B cell (primary cell): ENCODE data around the gene TBX21. TPM values are rescaled to one million over a fixed set of nuclear protein-coding genes. Genes with fewer than 3 reads are reported as not detected.

Experiments used
- ATAC-seq: fragments of 200-7000 bp; cut with Tn5 transposase; one replicate; pipeline ENCODE4 v1.10.0; 2021; ENCODE audit warnings: low read depth, mild to moderate bottlenecking, moderate number of reproducible peaks, moderate library complexity
- CTCF ChIA-PET: fragments of 350-600 bp; sonication (Branson Sonifier 250); formaldehyde crosslinking; loops from one replicate; lab custom pipeline; 2021; ENCODE audit warnings: antibody characterized with exemption, inconsistent platforms; lab: Charles Lee
- POLR2A ChIA-PET: fragments of 350-600 bp; sonication (Branson Sonifier 250); formaldehyde crosslinking; loops from one replicate; lab custom pipeline; 2021; ENCODE audit warnings: antibody characterized with exemption; lab: Charles Lee
- DNase-seq: peaks from one replicate; pipeline ENCODE4 v3.0.0; 2013
- H2AFZ ChIP-seq: 2 replicates; pipeline ENCODE4 v1.6.1; 2012; ENCODE audit warnings: mild to moderate bottlenecking, low read depth, low read length; ENCODE audit not compliant: insufficient read depth, poor library complexity, severe bottlenecking
- H3K27ac ChIP-seq, 2 donors: 1 replicate in 1 of 2; 2 replicates in 1 of 2; pipeline ENCODE4 v1.5.1; 2012 to 2013; ENCODE audit warnings: low read length in 2 of 2, mild to moderate bottlenecking in 2 of 2, moderate library complexity in 1 of 2
- H3K27me3 ChIP-seq, 4 experiments: fragments of 200-600 bp in 1 of 4; sonication (generic) in 1 of 4; replicated peaks in 1 of 4; 1 replicate in 2 of 4; 2 replicates in 2 of 4; pipeline versions ENCODE4 v1.6.1 to v1.7.0; 2013 to 2016; ENCODE audit warnings: low read length in 3 of 4, mild to moderate bottlenecking in 2 of 4, mixed read lengths in 1 of 4, moderate library complexity in 1 of 4; ENCODE audit not compliant: insufficient read depth in 4 of 4, control insufficient read depth in 3 of 4; ENCODE audit errors: control extremely low read depth in 1 of 4
- H3K36me3 ChIP-seq, 2 experiments: replicated peaks in 1 of 2; 1 replicate in 1 of 2; 2 replicates in 1 of 2; pipeline versions ENCODE4 v1.6.1 to v1.7.1; 2013; ENCODE audit warnings: low read length in 1 of 2; ENCODE audit not compliant: insufficient read depth in 2 of 2, control insufficient read depth in 1 of 2; ENCODE audit errors: control extremely low read depth in 1 of 2, extremely low read depth in 1 of 2
- H3K4me1 ChIP-seq, 2 donors: fragments of 200-600 bp in 1 of 2; sonication (generic) in 1 of 2; 1 replicate in 1 of 2; 2 replicates in 1 of 2; pipeline versions ENCODE4 v1.5.1 to v1.6.1; 2013 to 2017; ENCODE audit warnings: low read length in 2 of 2; ENCODE audit not compliant: control insufficient read depth in 2 of 2, insufficient read depth in 2 of 2
- H3K4me2 ChIP-seq: replicated peaks from 2 replicates; pipeline ENCODE3; 2012; ENCODE audit warnings: mild to moderate bottlenecking, low read depth, low read length; ENCODE audit not compliant: poor library complexity, severe bottlenecking
- H3K4me3 ChIP-seq, 5 experiments: fragments of 200-600 bp in 1 of 5; sonication (generic) in 1 of 5; 1 replicate in 3 of 5; 2 replicates in 2 of 5; pipeline versions ENCODE4 v1.5.1 to v1.7.0; 2011 to 2016; ENCODE audit warnings: low read length in 4 of 5, mild to moderate bottlenecking in 4 of 5, low read depth in 2 of 5, control low read depth in 1 of 5, moderate library complexity in 1 of 5; ENCODE audit not compliant: insufficient read depth in 1 of 5; ENCODE audit errors: control extremely low read depth in 1 of 5, extremely low read depth in 1 of 5
- H3K79me2 ChIP-seq: fragments of 200-600 bp; sonication (generic); one replicate; pipeline ENCODE4 v1.6.0; 2016; ENCODE audit warnings: low read length; ENCODE audit not compliant: control insufficient read depth, insufficient read depth
- H3K9ac ChIP-seq: fragments of 200-600 bp; sonication (generic); 2 replicates; pipeline ENCODE4 v1.6.1; 2017; ENCODE audit warnings: mild to moderate bottlenecking, low read length, moderate library complexity
- H3K9me3 ChIP-seq, 3 donors: one replicate each; pipeline versions ENCODE4 v1.6.1 to v1.7.1; 2013; ENCODE audit warnings: low read length in 2 of 3; ENCODE audit not compliant: control insufficient read depth in 2 of 3, insufficient read depth in 1 of 3; ENCODE audit errors: control extremely low read depth in 1 of 3
- H4K20me1 ChIP-seq: 2 replicates; pipeline ENCODE4 v1.6.0; 2012; ENCODE audit warnings: mild to moderate bottlenecking, low read length; ENCODE audit not compliant: insufficient read depth, control insufficient read depth, poor library complexity, severe bottlenecking
- H3K27ac Mint-ChIP-seq: one replicate; pipeline ENCODE4 v1.8.0; 2021; ENCODE audit warnings: mixed read lengths
- H3K27me3 Mint-ChIP-seq: one replicate; pipeline ENCODE4 v1.8.0; 2021; ENCODE audit warnings: mixed read lengths
- H3K4me1 Mint-ChIP-seq: one replicate; pipeline ENCODE4 v1.8.0; 2021; ENCODE audit warnings: mixed read lengths
- H3K4me3 Mint-ChIP-seq: one replicate; pipeline ENCODE4 v1.8.0; 2021; ENCODE audit warnings: mixed read lengths
- H3K9me3 Mint-ChIP-seq: one replicate; pipeline ENCODE4 v1.8.0; 2022; ENCODE audit warnings: mixed read lengths; ENCODE audit not compliant: insufficient read depth
- CTCF ChIP-seq: fragments of 200-600 bp; IDR thresholded peaks from one replicate; pipeline ENCODE4 v1.8.0; 2022; ENCODE audit warnings: antibody characterized with exemption, mild to moderate bottlenecking
- EZH2 ChIP-seq: IDR thresholded peaks from 2 replicates; pipeline ENCODE4 v1.6.1; 2012; ENCODE audit warnings: borderline replicate concordance, low read depth, mild to moderate bottlenecking, moderate library complexity, low read length; ENCODE audit not compliant: insufficient read depth, poor library complexity, severe bottlenecking
- WGBS: methylation state at CpG from one replicate; pipeline ENCODE4 v1.1.5; 2013; ENCODE audit warnings: missing lambda C conversion rate; ENCODE audit not compliant: insufficient coverage; 5-methylcytosine and 5-hydroxymethylcytosine counted together
- intact Hi-C: fragments of 100-400 bp; cut with micrococcal nuclease; formaldehyde crosslinking; loops from one replicate; pipeline ENCODE4 v1.10.0; 2022
- polyA plus RNA-seq: library from polyadenylated mRNA; depleted of rRNA; stranded (reverse); fragments of >200 nt; gene quantifications from 2 replicates; pipeline ENCODE4 v1.2.3, GENCODE V29; 2012
- total RNA-seq, 2 donors: library from RNA; stranded (reverse); fragments of 120-200 nt in 1 of 2; gene quantifications; 1 replicate in 1 of 2; 2 replicates in 1 of 2; pipeline versions ENCODE4 v1.2.3 to v1.2.4, GENCODE V29; 2013 to 2022

The TBX21 gene
- total and polyA plus RNA-seq, 2 donors (not counting 1 experiment from before 2014, with no cell fraction given), result 10.8 TPM

GRCh38 chr17:47713980-47714700, 18.9 kb upstream of the TBX21 start:
- TF ChIP-seq EZH2, result no peak
- no peak for TF ChIP-seq CTCF
- no peaks in the 10 kb centered on the region for H3K9me3 ChIP-seq
- peak; percentile 64 for DNase-seq
- H4K20me1 ChIP-seq, result no peaks in the 10 kb centered on the region
- peak overlapping the region; percentile 29 for H3K9ac ChIP-seq
- Mint-ChIP-seq H3K27ac (peak overlapping the region; percentile 83), H3K4me3 (peak overlapping the region; percentile 70), H3K27me3 (no peaks in the 10 kb centered on the region), H3K4me1 (peaks cover 76% of the 10 kb centered on the region), H3K9me3 (no peaks in the 10 kb centered on the region)
- no peaks in the 10 kb centered on the region for H3K79me2 ChIP-seq
- peak; percentile 50 for ATAC-seq
- H3K4me3 ChIP-seq, result peak overlapping the region in 1 of 5 experiments; percentile 15
- intact Hi-C loops, result loop anchor here (2.0 kb wide), 2 partner anchors 15 to 19 kb away; partner anchors contain the start of gene TBX21
- peak overlapping the region; percentile 68 for H3K4me2 ChIP-seq
- peak overlapping the region; percentile 30 for H2AFZ ChIP-seq
- peaks cover 72 to 79% of the 10 kb centered on the region in 2 donors for H3K4me1 ChIP-seq
- H3K27ac ChIP-seq, result peak overlapping the region in 1 of 2 donors; percentile 2
- no peaks in the 10 kb centered on the region for H3K27me3 ChIP-seq
- POLR2A ChIA-PET, result no interaction called here
- 68% methylated on average over 15 of the region's 15 CpGs for WGBS
- no peaks in the 10 kb centered on the region for H3K36me3 ChIP-seq
- CTCF ChIA-PET, result interaction anchor here (1.2 to 5.1 kb wide), 6 partner anchors 7 to 51 kb away, joined by 4 to 44 read pairs (median 6); partner anchors contain the start of gene TBX21
